ENCODE results near the gene ZNF2.

ZNF2 gene

DNA sequence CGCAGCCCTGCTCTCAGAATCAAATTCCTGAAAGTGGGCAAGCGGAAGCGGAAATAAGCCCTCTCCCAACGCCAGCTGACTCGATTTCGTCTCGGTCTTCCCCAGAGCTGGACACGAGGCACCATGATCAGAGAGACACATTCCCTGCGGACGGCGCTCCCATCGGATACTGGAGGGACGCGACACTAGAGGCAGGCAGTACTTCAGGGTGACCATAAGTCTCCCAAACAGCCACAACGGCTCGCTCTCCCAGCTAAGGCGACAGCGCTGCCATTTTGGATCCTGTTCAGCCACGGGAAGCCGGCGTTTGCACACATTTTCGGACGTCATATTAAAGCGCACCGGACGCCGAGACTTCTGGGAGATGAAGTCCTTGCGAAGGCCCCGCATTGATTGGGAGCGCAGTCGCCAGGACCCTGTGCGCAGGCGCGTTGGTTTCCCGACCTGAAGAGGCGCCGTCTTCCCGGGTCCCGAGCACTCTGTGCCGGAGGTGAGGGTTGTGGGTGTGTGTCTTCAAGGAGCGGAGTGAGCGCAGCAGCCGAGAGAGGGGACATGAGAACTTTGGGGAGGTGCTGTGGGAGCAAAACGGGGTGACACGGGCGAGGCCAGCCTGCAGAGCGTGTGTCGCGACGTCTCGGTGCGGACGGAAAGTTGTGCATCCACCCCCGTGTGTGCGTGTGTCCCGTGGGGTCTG lies at the start of gene ZNF2:
Gene ZNF2 (plus strand): TSS at position 439 of the 694 bp plus-strand sequence. CDS start 10,418 bp downstream, outside the sequence.
- intact Hi-C loops (cut with DNase I) = no loop called here

GRCh38 chr2:95121093-95121406 lies 44.6 kb upstream of the ZNF2 start:
- no peak for DNase-seq
- intact Hi-C loops (cut with DNase I) = loop anchor here (5.0 kb wide), 2 partner anchors 36 to 99 kb away; partner anchors contain the start of gene ZNF514

More for the DNA sequence above, at the start of gene ZNF2:
- peak; percentile 94 to 100 (median 98) for DNase-seq

GRCh38 chr2:95121407-95122196 lies 44.0 kb upstream of the ZNF2 start, which contains the start of gene MRPS5:
TSS of gene MRPS5 (minus strand) at chr2:95121808. CDS start at chr2:95121791, 17 bp downstream.
- intact Hi-C loops (cut with DNase I) = loop anchor here (5.0 kb wide), 2 partner anchors 36 to 99 kb away; partner anchors contain the start of gene ZNF514
- DNase-seq = peak; percentile 65 to 95 (median 89)

- no peak for DNase-seq
- intact Hi-C loops (cut with DNase I) = loop anchor here (5.0 kb wide), 2 partner anchors 35 to 100 kb away; partner anchors contain the start of gene ZNF514
Observed at GRCh38 chr2:95122197-95122551, 43.4 kb upstream of the ZNF2 start.

DNA sequence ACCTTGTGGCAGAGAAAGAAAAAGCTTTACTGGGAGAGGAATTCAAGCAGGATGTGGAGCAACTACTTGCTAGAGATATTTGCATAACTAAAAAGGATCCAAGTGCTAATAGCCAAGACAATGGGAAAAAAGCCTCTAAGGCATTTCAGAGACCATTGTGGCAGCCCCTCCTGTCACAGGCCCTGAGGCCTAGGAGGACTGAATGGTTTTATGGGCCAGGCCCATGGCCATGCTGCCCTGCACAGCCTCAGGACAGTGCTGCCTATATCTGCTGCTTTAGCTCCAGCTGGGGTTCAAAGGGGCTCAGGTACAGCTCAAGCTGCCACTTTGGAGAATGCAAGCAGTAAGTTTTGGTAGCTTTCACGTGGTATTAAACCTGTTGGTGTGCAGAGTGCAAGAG lies 26.9 kb upstream of the ZNF2 start:
- intact Hi-C loops (cut with DNase I) = no loop called here
- no peak for DNase-seq

GRCh38 chr2:95143838-95144237 lies 21.8 kb upstream of the ZNF2 start:
- DNase-seq = no peak

DNA sequence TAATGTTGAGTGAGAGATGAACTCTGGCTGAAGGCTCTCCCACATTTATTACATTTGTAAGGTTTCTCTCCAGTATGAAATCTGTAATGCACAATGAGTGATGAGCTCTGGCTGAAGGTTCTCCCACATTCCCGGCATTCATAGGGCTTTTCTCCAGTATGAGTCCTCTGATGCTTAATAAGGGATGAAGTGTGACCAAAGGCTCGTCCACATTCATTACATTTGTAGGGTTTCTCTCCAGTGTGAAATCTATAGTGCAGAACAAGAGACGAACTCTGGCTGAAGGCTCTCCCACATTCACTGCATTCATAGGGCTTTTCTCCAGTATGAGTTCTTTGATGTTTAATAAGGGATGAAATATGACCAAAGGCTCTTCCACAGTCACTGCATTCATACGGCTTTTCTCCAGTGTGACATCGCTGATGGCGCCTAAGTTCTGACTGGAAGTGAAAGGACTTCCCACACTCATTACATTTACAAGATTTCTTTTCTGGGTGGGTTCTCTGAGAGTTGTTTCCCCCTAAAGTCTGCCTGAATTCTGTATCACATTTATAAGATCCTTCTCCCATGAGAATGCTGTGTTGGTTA lies 16.1 kb upstream of the ZNF2 start:
- intact Hi-C loops (cut with DNase I) = no loop called here
- no peak for DNase-seq

More at GRCh38 chr2:95143838-95144237, 21.8 kb upstream of the ZNF2 start:
- intact Hi-C loops (cut with DNase I) = no loop called here

- intact Hi-C loops (cut with DNase I) = loop anchor here (5.0 kb wide), 1 partner anchor 36 kb away; the partner anchor contains the start of gene MRPS5
- DNase-seq = peak in 2 of 42 donors; percentile 4 to 9
Observed at GRCh38 chr2:95158441-95158840, 7.2 kb upstream of the ZNF2 start.

DNA sequence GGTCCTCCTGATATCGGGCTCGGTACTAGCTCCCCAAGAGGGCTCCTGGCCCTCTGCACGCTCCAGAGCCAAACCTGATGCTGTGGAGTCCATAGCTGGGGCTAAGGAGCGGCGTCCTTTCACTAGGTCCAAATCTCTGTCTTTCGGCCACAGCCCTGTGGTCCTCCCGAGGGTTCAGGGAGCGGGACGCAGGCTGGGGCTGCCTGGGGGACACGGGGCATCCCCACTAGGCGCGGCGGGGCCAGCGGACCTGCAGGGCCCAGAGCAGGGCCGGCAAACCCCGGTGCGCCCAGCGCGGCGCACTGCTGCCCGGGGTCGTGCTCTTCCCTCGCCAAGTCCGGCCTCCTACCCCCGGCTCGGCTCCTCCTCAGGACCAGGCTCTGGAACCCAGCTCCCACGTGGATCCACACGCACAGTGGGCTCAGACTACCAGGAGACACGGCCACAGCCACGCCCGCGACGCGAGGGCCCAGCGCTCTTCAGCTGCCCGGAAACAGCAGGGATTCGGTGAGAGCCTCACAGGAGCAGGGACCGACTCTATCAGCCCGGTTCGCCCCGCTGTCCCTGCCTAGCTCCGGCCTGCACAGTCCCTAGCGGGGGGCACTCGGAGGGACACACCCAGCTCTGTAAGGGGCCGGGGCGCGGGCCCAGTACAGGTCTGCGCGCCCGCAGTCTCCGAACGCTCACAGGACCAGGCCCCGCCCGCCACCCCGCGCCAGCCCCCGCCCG lies 6.6 kb upstream of the ZNF2 start:
- DNase-seq = peak in 40 of 42 donors; percentile 18 to 71 (median 49)
- intact Hi-C loops (cut with DNase I) = loop anchor here (5.0 kb wide), 1 partner anchor 37 kb away; the partner anchor contains the start of gene MRPS5

- DNase-seq = peak; percentile 42 to 93 (median 84)
- intact Hi-C loops (cut with DNase I) = loop anchor here (5.0 kb wide), 1 partner anchor 38 kb away; the partner anchor contains the start of gene MRPS5
Observed at GRCh38 chr2:95159690-95160449, 5.7 kb upstream of the ZNF2 start, which contains the start of gene ZNF514. TSS of gene ZNF514 (minus strand) at chr2:95159848. CDS start at chr2:95153253, 6,595 bp downstream.

GRCh38 chr2:95165030-95165370 lies 609 bp upstream of the ZNF2 start:
- intact Hi-C loops (cut with DNase I) = no loop called here
- no peak for DNase-seq

DNA sequence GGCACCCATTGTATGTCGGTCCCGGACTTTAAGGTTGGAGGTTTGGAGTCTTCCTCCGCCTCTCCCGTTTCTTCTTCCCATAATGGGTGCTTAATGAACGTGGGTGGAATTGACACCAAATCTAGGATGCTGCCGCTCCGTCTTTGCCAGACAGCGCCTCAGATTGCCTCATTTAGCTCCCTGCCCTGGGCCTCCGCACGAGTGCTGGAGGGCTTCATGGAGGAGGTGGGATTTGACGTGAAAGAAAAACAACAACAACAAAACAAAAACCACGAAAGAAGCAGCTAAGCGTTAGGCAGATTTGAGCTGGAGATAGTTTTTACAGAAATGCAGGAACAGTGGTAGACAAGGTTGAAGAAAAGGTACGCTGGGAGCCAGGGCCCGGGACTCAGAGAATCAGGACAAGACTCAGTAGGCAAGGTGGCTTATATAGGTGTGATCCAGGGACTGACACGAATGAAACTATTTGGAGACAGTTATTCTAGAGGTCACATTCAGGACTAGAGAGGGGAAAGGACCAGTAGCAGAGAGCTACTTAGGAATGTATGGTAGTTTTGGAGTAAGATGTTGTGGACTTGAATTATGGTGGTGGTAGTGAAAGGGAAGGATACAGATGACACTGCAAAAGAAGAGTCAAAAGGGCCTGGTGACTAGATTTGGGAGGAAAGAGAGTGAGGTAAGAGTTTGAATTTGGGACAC lies 605 bp downstream of the ZNF2 start:
- intact Hi-C loops (cut with DNase I) = no loop called here
- DNase-seq = peak in 1 of 42 donors; percentile 7

DNA sequence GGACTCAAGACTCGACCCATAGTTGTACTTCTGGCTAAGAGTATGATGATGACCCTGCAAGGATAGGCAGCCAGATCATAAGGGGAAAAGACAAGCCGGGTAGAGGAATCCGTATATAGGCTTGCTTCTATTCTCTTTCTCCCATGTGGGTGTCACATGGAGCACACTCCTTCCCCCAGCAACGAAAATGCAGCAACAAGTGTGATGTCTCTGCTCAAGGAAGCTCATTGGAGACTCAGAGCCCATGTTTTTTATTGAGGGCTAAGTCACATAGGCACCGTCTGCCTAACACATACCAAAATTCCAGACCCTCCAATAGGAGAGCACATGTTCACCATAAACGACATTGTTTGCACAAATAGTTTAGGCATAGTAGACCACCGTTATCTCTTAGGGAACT lies 6.3 kb downstream of the ZNF2 start:
- DNase-seq = no peak
- intact Hi-C loops (cut with DNase I) = no loop called here

DNA sequence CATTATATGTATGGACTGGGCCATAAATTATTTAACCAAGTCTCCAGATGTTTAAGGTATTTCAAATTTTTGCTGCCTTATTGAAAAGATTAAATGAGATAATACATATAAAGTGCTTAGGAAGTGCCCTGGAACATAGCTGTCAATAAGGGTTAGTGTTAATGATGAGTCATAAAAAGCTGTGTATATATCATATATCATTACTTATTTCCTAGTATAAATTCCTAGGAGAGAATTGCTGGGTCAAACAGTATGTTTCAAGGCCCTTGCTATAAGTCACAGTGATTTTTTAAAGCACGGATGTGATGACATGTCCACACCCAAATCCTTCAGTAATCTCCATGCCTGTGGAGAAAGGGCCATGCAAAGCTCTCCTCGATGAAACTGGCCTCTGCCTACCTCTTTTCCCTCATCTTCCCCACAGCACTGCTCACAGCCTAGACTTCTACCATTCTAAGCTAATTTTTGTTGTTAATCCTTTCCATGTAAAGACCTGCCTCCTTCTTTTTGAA lies 8.5 kb downstream of the ZNF2 start:
- no peak for DNase-seq
- intact Hi-C loops (cut with DNase I) = no loop called here

- no peak for DNase-seq
- intact Hi-C loops (cut with DNase I) = no loop called here
Observed at GRCh38 chr2:95179451-95179850, 13.8 kb downstream of the ZNF2 start.

DNA sequence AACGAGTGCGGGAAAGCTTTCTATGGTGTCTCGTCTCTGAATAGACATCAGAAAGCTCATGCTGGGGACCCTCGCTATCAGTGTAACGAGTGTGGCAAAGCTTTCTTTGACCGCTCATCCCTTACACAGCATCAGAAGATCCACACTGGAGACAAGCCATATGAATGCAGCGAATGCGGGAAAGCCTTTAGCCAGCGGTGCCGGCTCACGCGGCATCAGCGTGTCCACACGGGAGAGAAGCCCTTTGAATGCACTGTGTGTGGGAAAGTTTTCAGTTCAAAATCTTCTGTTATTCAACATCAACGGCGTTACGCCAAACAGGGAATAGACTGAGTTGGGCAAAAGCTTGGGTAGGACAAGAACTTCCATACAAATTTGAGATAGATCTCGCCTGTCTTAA lies 16.2 kb downstream of the ZNF2 start:
- intact Hi-C loops (cut with DNase I) = no loop called here
- no peak for DNase-seq

GRCh38 chr2:95185197-95185596 lies 19.6 kb downstream of the ZNF2 start:
- no peak for DNase-seq
- intact Hi-C loops (cut with DNase I) = no loop called here
